ENCODE measurements around the gene F8.
"Not testable (repeated sequence)": the region's sequence is repeated elsewhere in the genome, so short reads cannot be mapped to it uniquely, and the experiment has no call there.

- TF ChIP-seq POLR2A, CTCF (IDR thresholded peaks at IDR 0.05): not testable (repeated sequence)
Measured at GRCh38 chrX:154910528-154910927, 112.0 kb downstream of the F8 start.
